Parathyroid adenoma (tissue), 2 donors: ENCODE data around the gene PSMA8.

Experiments used
- H2AFZ ChIP-seq: fragments of 300-600 bp; sonication (generic); one replicate; pipeline ENCODE4 v1.7.0; 2017; ENCODE audit warnings: antibody characterized with exemption, mild to moderate bottlenecking
- H3K27ac ChIP-seq: fragments of 300-600 bp; sonication (generic); one replicate; pipeline ENCODE4 v1.7.0; 2017
- H3K27me3 ChIP-seq: fragments of 300-600 bp; sonication (generic); one replicate; pipeline ENCODE4 v1.7.0; 2017; ENCODE audit warnings: low read length; ENCODE audit not compliant: control insufficient read depth, insufficient read depth
- H3K36me3 ChIP-seq: fragments of 300-600 bp; sonication (generic); one replicate; pipeline ENCODE4 v1.7.0; 2017; ENCODE audit warnings: low read length; ENCODE audit not compliant: control insufficient read depth, insufficient read depth
- H3K4me1 ChIP-seq: fragments of 300-600 bp; sonication (generic); one replicate; pipeline ENCODE4 v1.7.0; 2017; ENCODE audit warnings: control low read depth
- H3K4me2 ChIP-seq: fragments of 300-600 bp; sonication (generic); one replicate; pipeline ENCODE4 v1.7.0; 2017; ENCODE audit warnings: low read length
- H3K4me3 ChIP-seq: fragments of 300-600 bp; sonication (generic); one replicate; pipeline ENCODE4 v1.7.0; 2017; ENCODE audit warnings: low read depth, low read length
- H3K79me2 ChIP-seq: fragments of 300-600 bp; sonication (generic); one replicate; pipeline ENCODE4 v1.7.0; 2017; ENCODE audit warnings: control low read depth
- H3K9ac ChIP-seq: fragments of 300-600 bp; sonication (generic); one replicate; pipeline ENCODE4 v1.7.0; 2017; ENCODE audit warnings: mild to moderate bottlenecking
- H3K9me3 ChIP-seq: fragments of 300-600 bp; sonication (generic); one replicate; pipeline ENCODE4 v1.7.0; 2017; ENCODE audit warnings: low read length; ENCODE audit not compliant: control insufficient read depth
- TF ChIP-seq, protein P1 (sequence below): fragments of 300-600 bp; sonication (generic); IDR thresholded peaks from one replicate; pipeline ENCODE4 v1.7.0; 2017; ENCODE audit warnings: antibody characterized with exemption, mild to moderate bottlenecking
- donor health status: primary hyperparathyroidism.

Gene PSMA8

DNA sequence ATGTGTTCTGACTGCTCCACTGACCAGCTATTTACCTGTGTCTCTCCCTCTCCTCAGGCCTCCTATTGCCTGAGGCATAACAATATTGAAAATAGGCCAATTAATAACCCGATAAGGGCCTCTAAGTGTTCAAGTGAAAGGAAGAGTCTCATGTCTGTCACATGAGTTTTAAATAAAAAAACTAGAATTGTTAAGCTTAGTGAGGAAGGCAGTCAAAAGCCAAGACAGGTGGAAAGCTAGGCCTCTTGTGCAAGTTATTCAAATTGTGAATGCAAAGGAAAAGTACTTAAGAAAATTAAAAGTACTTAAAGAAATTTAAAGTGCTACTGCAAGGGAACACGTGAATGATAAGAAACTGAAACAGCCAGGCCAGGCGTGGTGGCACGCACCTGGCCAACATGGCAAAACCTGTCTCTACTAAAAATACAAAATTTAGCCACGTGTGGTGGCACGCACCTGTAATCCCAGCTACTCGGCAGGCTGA is 47.7 kb downstream of the PSMA8 start:
- no peak overlapping the region for H3K4me2 ChIP-seq
- H3K36me3 ChIP-seq: no peaks in the 10 kb centered on the region
- no peaks in the 10 kb centered on the region for H3K9me3 ChIP-seq
- H3K79me2 ChIP-seq: no peaks in the 10 kb centered on the region
- no peak overlapping the region for H3K9ac ChIP-seq
- no peak overlapping the region for H2AFZ ChIP-seq
- TF ChIP-seq, protein P1, sequence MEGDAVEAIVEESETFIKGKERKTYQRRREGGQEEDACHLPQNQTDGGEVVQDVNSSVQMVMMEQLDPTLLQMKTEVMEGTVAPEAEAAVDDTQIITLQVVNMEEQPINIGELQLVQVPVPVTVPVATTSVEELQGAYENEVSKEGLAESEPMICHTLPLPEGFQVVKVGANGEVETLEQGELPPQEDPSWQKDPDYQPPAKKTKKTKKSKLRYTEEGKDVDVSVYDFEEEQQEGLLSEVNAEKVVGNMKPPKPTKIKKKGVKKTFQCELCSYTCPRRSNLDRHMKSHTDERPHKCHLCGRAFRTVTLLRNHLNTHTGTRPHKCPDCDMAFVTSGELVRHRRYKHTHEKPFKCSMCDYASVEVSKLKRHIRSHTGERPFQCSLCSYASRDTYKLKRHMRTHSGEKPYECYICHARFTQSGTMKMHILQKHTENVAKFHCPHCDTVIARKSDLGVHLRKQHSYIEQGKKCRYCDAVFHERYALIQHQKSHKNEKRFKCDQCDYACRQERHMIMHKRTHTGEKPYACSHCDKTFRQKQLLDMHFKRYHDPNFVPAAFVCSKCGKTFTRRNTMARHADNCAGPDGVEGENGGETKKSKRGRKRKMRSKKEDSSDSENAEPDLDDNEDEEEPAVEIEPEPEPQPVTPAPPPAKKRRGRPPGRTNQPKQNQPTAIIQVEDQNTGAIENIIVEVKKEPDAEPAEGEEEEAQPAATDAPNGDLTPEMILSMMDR: no peak
- no peak overlapping the region for H3K4me3 ChIP-seq
- no peaks in the 10 kb centered on the region for H3K4me1 ChIP-seq
- H3K27me3 ChIP-seq: no peaks in the 10 kb centered on the region
- H3K27ac ChIP-seq: no peak overlapping the region

DNA sequence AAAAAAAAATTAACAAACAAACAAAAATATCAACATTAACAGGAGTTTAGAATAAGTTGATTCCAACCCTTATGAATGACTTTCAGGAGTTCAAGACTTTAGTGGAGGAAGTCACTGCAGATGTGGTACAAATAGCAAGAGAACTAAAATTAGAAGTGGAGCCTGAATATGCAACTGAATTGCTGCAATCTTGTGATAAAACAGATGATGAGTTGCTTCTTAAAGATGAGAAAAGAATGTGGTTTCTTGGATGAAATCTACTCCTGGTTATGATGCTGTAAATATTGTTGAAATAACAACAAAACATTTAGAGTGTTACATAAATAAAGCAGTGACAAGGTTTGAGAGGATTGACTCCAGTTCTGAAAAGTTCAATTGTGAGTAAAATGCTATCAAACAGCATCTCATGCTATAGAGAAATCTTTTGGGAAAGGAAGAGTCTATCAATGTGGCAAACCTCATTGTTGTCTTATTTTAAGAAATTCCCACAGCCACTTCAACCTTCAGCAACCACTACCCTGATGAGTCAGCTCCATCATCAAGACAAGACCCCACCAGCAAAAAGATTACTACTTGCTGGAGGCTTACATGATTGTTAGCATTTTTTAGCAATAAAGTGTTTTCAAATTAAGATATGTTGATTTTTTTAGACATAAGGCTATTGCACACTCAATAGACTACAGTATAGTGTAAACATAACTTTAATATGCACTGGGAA is 49.9 kb downstream of the PSMA8 start:
- Histone ChIP-seq H2AFZ (no peak overlapping the region), H3K36me3 (no peaks in the 10 kb centered on the region), H3K4me3 (no peak overlapping the region), H3K4me2 (no peak overlapping the region), H3K4me1 (no peaks in the 10 kb centered on the region), H3K9me3 (no peaks in the 10 kb centered on the region), H3K79me2 (no peaks in the 10 kb centered on the region), H3K27me3 (no peaks in the 10 kb centered on the region), H3K9ac (no peak overlapping the region), H3K27ac (no peak overlapping the region)
- TF ChIP-seq, protein P1: no peak

DNA sequence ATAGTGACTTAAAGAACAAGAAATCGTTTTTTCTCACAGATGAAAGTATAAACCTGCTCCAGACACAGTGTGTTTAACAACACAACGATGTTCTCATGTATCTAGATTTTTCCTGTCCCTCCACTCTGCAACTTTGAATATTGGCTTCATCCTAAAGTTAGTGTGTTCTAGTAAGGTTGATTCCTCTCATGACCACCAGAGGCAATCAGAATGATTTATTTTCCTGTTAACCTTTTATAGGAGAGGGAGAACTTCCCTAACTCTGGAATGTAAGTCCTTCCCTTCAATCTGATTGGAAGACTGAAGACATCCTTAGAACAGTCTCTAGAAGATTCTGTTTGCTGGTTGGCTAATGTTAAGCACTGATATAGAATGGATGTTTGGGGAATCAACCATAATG is 51.6 kb downstream of the PSMA8 start:
- Histone ChIP-seq H2AFZ (no peak overlapping the region), H3K36me3 (no peaks in the 10 kb centered on the region), H3K9ac (no peak overlapping the region), H3K79me2 (no peaks in the 10 kb centered on the region), H3K27ac (no peak overlapping the region), H3K27me3 (no peaks in the 10 kb centered on the region), H3K4me1 (no peaks in the 10 kb centered on the region), H3K9me3 (no peaks in the 10 kb centered on the region), H3K4me2 (no peak overlapping the region), H3K4me3 (no peak overlapping the region)
- TF ChIP-seq, protein P1: no peak

DNA sequence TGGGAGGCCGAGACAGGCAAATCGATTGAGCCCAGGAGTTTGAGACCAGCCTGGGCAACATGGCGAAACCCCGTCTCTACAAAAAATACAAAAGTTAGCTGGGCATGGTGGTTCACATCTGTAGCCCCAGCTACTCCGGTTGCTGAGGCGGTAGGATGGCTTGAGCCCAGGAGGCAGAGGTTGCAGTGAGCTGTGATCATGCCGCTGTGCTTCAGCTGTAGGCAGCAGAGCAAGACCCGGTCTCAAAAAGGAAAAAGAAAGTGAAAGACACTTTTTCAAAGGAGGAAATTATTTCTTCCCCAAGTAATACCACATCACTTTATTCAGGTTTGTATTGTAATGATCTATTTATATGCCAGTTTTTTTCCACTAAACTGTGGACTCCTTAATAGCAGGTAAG is 56.8 kb downstream of the PSMA8 start:
- no peaks in the 10 kb centered on the region for H3K9me3 ChIP-seq
- TF ChIP-seq, protein P1: no peak
- H3K4me3 ChIP-seq: no peak overlapping the region
- no peak overlapping the region for H3K9ac ChIP-seq
- H3K36me3 ChIP-seq: no peaks in the 10 kb centered on the region
- no peaks in the 10 kb centered on the region for H3K4me1 ChIP-seq
- H3K4me2 ChIP-seq: no peak overlapping the region
- H3K27me3 ChIP-seq: no peaks in the 10 kb centered on the region
- no peaks in the 10 kb centered on the region for H3K79me2 ChIP-seq
- no peak overlapping the region for H2AFZ ChIP-seq
- H3K27ac ChIP-seq: no peak overlapping the region

DNA sequence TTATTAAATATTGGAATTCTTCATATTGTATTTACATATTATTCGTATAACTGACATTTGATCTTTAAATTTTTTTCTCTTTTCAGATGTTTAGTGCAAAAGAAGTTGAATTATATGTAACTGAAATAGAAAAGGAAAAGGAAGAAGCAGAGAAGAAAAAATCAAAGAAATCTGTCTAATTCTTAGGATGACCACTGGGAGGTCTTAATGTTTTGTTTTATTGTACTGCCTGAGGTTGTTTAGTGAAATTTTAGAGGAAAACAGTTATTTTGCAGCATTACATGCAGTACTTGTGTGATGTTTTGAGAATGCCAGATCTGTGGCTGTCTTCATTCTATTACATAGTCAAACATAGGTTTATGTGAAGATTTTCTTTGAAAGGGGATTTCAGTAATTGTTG is 58.6 kb downstream of the PSMA8 start:
- Histone ChIP-seq H3K9me3 (no peaks in the 10 kb centered on the region), H3K27me3 (no peaks in the 10 kb centered on the region), H3K9ac (no peak overlapping the region), H2AFZ (no peak overlapping the region), H3K4me3 (no peak overlapping the region), H3K4me2 (no peak overlapping the region), H3K27ac (no peak overlapping the region), H3K79me2 (no peaks in the 10 kb centered on the region), H3K4me1 (no peaks in the 10 kb centered on the region), H3K36me3 (no peaks in the 10 kb centered on the region)
- TF ChIP-seq, protein P1: no peak
